H9 (cell line): ENCODE results near the gene LNPEP. TPM values are rescaled to one million over a fixed set of nuclear protein-coding genes. Genes with fewer than 3 reads are reported as not detected.

Source experiments
- DNase-seq: peaks from one replicate; pipeline ENCODE4 v3.0.0-alpha.2; 2017
- H2AFZ ChIP-seq: one replicate; pipeline ENCODE4 v1.6.1; 2013; ENCODE audit warnings: mild to moderate bottlenecking, low read length, control low read depth, moderate library complexity
- H2AK5ac ChIP-seq: 2 replicates; pipeline ENCODE4 v1.6.1; 2013; ENCODE audit warnings: low read length, control low read depth, mixed read lengths; ENCODE audit not compliant: insufficient read length
- H2BK120ac ChIP-seq: one replicate; pipeline ENCODE4 v1.6.1; 2013; ENCODE audit warnings: low read depth, mild to moderate bottlenecking, low read length, control low read depth, inconsistent platforms; ENCODE audit not compliant: poor library complexity, severe bottlenecking
- H2BK12ac ChIP-seq: 2 replicates; pipeline ENCODE4 v1.6.1; 2013; ENCODE audit warnings: low read length, control low read depth, mixed read lengths, low read depth; ENCODE audit not compliant: insufficient read length
- H2BK15ac ChIP-seq: 2 replicates; pipeline ENCODE4 v1.6.1; 2013; ENCODE audit warnings: low read depth, low read length, control low read depth
- H2BK20ac ChIP-seq: one replicate; pipeline ENCODE4 v1.6.1; 2013; ENCODE audit warnings: low read depth, mild to moderate bottlenecking, low read length, control low read depth, inconsistent platforms; ENCODE audit not compliant: poor library complexity, severe bottlenecking
- H2BK5ac ChIP-seq: 2 replicates; pipeline ENCODE4 v1.6.1; 2013; ENCODE audit warnings: low read length, control low read depth, mixed read lengths; ENCODE audit not compliant: insufficient read length
- H3K14ac ChIP-seq: 2 replicates; pipeline ENCODE4 v1.6.1; 2013; ENCODE audit warnings: low read length, control low read depth; ENCODE audit not compliant: insufficient read depth
- H3K18ac ChIP-seq: 2 replicates; pipeline ENCODE4 v1.6.1; 2013; ENCODE audit warnings: low read depth, mild to moderate bottlenecking, mixed read lengths, low read length, control low read depth; ENCODE audit not compliant: insufficient read length
- H3K23ac ChIP-seq: 2 replicates; pipeline ENCODE4 v1.6.1; 2013; ENCODE audit warnings: low read length, control low read depth, mixed read lengths, low read depth; ENCODE audit not compliant: insufficient read length
- H3K23me2 ChIP-seq: 2 replicates; pipeline ENCODE4 v1.6.1; 2013; ENCODE audit warnings: low read depth, mild to moderate bottlenecking, mixed read lengths, low read length, control low read depth; ENCODE audit not compliant: insufficient read length, poor library complexity, severe bottlenecking
- H3K27ac ChIP-seq: 2 replicates; pipeline ENCODE4 v1.5.1; 2013; ENCODE audit warnings: low read length, control low read depth, mixed read lengths, low read depth; ENCODE audit not compliant: insufficient read length
- H3K27me3 ChIP-seq: 2 replicates; pipeline ENCODE4 v1.6.1; 2013; ENCODE audit warnings: low read length, control low read depth, inconsistent platforms; ENCODE audit not compliant: insufficient read depth
- H3K4ac ChIP-seq: 2 replicates; pipeline ENCODE4 v1.6.1; 2013; ENCODE audit warnings: low read depth, mild to moderate bottlenecking, control low read depth, inconsistent platforms, low read length, moderate library complexity
- H3K4me1 ChIP-seq: 2 replicates; pipeline ENCODE4 v1.6.1; 2013; ENCODE audit warnings: low read length, control low read depth, inconsistent platforms; ENCODE audit not compliant: insufficient read depth
- H3K4me2 ChIP-seq: 2 replicates; pipeline ENCODE4 v1.6.1; 2013; ENCODE audit warnings: low read length, control low read depth, mixed read lengths; ENCODE audit not compliant: insufficient read length, insufficient read depth
- H3K56ac ChIP-seq: 2 replicates; pipeline ENCODE4 v1.6.1; 2013; ENCODE audit warnings: low read depth, mild to moderate bottlenecking, mixed read lengths, low read length, control low read depth; ENCODE audit not compliant: insufficient read length
- H3K79me1 ChIP-seq: 2 replicates; pipeline ENCODE4 v1.6.1; 2013; ENCODE audit warnings: low read depth, mild to moderate bottlenecking, moderate library complexity, low read length, control low read depth, inconsistent platforms; ENCODE audit not compliant: insufficient read depth, poor library complexity, severe bottlenecking
- H3K79me2 ChIP-seq: 2 replicates; pipeline ENCODE4 v1.6.1; 2013; ENCODE audit warnings: low read length, control low read depth, inconsistent platforms; ENCODE audit not compliant: insufficient read depth
- H3K9ac ChIP-seq: 2 replicates; pipeline ENCODE4 v1.6.1; 2013; ENCODE audit warnings: low read length, control low read depth, mixed read lengths; ENCODE audit not compliant: insufficient read length; ENCODE audit errors: extremely low read depth
- H3K9me3 ChIP-seq: one replicate; pipeline ENCODE4 v1.6.1; 2013; ENCODE audit warnings: low read depth, low read length, inconsistent platforms; ENCODE audit not compliant: control insufficient read depth
- H3T11ph ChIP-seq: one replicate; pipeline ENCODE4 v1.6.1; 2013; ENCODE audit warnings: mild to moderate bottlenecking, low read length, control low read depth, inconsistent platforms
- H4K20me1 ChIP-seq: one replicate; pipeline ENCODE4 v1.6.1; 2013; ENCODE audit not compliant: control insufficient read depth, insufficient read length, insufficient read depth
- H4K5ac ChIP-seq: 2 replicates; pipeline ENCODE4 v1.6.1; 2013; ENCODE audit warnings: low read depth, mild to moderate bottlenecking, mixed read lengths, low read length, control low read depth; ENCODE audit not compliant: insufficient read length
- H4K8ac ChIP-seq: replicated peaks from 2 replicates; pipeline ENCODE4 v1.6.1; 2013; ENCODE audit warnings: low read length, control low read depth, mixed read lengths, low read depth; ENCODE audit not compliant: insufficient read length
- H4K91ac ChIP-seq: 2 replicates; pipeline ENCODE4 v1.6.1; 2013; ENCODE audit warnings: low read depth, mild to moderate bottlenecking, moderate library complexity, mixed read lengths, low read length, control low read depth; ENCODE audit not compliant: insufficient read length
- H3K27ac Mint-ChIP-seq, 3 experiments: 2 replicates in 2 of 3; 3 replicates in 1 of 3; pipeline ENCODE4 v1.8.0; 2020 to 2021; ENCODE audit warnings: mixed read lengths in 3 of 3, mild to moderate bottlenecking in 1 of 3, moderate library complexity in 1 of 3
- H3K27me3 Mint-ChIP-seq: 2 replicates; pipeline ENCODE4 v1.8.0; 2021; ENCODE audit warnings: low read depth, mild to moderate bottlenecking, moderate library complexity, mixed read lengths
- H3K36me3 Mint-ChIP-seq, 3 experiments: 2 replicates in 2 of 3; 3 replicates in 1 of 3; pipeline ENCODE4 v1.8.0; 2020 to 2021; ENCODE audit warnings: low read depth in 3 of 3, mixed read lengths in 3 of 3; ENCODE audit not compliant: insufficient read depth in 1 of 3
- H3K4me1 Mint-ChIP-seq, 2 experiments: 2 replicates each; pipeline ENCODE4 v1.8.0; 2020; ENCODE audit warnings: mixed read lengths in 2 of 2
- H3K4me3 Mint-ChIP-seq, 2 experiments: 2 replicates in 1 of 2; 3 replicates in 1 of 2; pipeline ENCODE4 v1.8.0; 2020 to 2021; ENCODE audit warnings: mild to moderate bottlenecking in 2 of 2, mixed read lengths in 2 of 2, moderate library complexity in 1 of 2
- H3K9me3 Mint-ChIP-seq, 2 experiments: 2 replicates in 1 of 2; 3 replicates in 1 of 2; pipeline ENCODE4 v1.8.0; 2020; ENCODE audit warnings: mild to moderate bottlenecking in 2 of 2, mixed read lengths in 2 of 2, moderate library complexity in 1 of 2
- WGBS: extraction: QIAGEN DNeasy Blood & Tissue Kit; methylation state at CpG from one replicate; pipeline ENCODE4 v1.1.7; 2013; ENCODE audit warnings: missing lambda C conversion rate, low lambda C conversion rate, mixed read lengths; ENCODE audit not compliant: insufficient read length; ENCODE audit errors: extremely low coverage; 5-methylcytosine and 5-hydroxymethylcytosine counted together
- total RNA-seq: library from RNA; stranded (reverse); gene quantifications from 2 replicates; pipeline ENCODE4 v1.2.1, GENCODE V29; 2021
- TF ChIP-seq, protein P1 (sequence below): fragments of 200-600 bp; sonication (generic); conservative IDR thresholded peaks from 3 replicates; pipeline ENCODE4 v1.8.0; 2021; ENCODE audit warnings: antibody characterized with exemption, mild to moderate bottlenecking

The LNPEP gene
- total RNA-seq, 1 experiment from 2014 or later = 4.1 TPM

DNA sequence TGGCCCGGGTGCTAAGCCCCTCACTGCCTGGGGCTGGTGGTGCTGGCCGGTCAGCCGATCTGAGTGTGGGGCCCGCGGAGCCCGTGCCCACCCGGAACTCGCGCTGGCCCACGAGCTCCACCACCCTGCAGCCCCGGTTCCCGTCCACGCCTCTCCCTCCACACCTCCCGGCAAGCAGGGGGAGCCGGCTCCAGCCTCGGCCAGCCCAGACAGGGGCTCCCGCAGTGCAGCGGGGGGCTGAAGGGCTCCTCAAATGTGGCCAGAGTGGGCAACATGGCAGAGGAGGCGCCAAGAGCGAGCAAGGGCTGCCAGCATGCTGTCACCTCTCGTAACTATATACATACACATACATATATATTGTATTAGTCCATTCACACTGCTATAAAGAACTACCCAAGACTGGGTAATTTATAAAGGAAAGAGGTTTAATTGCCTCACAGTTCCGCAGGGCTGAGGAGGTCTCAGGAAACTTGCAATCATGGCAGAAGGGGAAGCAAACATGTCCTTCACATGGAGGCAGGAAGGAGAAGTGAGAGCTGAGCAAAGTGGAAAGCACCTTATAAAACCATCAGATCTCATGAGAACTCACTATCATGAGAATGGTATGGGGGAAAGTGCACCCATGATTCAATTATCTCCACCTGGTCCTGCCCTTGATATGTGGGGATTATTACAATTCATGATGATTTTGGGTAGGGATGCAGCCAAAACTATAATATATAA, 149.7 kb downstream of the LNPEP start:
- Histone ChIP-seq H2BK12ac (no peak overlapping the region), H2BK120ac (no peak overlapping the region), H3K14ac (no peak overlapping the region), H4K20me1 (no peaks in the 10 kb centered on the region), H3K4me2 (no peak overlapping the region), H3K23me2 (no peaks in the 10 kb centered on the region), H2BK15ac (no peak overlapping the region), H3K27ac (no peak overlapping the region), H3K4ac (no peak overlapping the region), H2AFZ (no peak overlapping the region), H3K9me3 (no peaks in the 10 kb centered on the region), H4K8ac (no peak overlapping the region), H3K79me2 (no peaks in the 10 kb centered on the region), H3K18ac (no peak overlapping the region), H3K9ac (no peak overlapping the region), H4K5ac (no peak overlapping the region), H2BK20ac (no peak overlapping the region), H4K91ac (no peak overlapping the region), H3K56ac (no peak overlapping the region), H3T11ph (no peak overlapping the region), H3K79me1 (no peaks in the 10 kb centered on the region), H2BK5ac (no peak overlapping the region), H3K23ac (no peak overlapping the region), H3K4me1 (no peaks in the 10 kb centered on the region), H3K27me3 (no peaks in the 10 kb centered on the region), H2AK5ac (no peak overlapping the region)
- H3K27me3 Mint-ChIP-seq = no peaks in the 10 kb centered on the region
- no peaks in the 10 kb centered on the region for H3K4me1 Mint-ChIP-seq
- H3K9me3 Mint-ChIP-seq = peaks cover 12 to 13% of the 10 kb centered on the region in 2 experiments
- H3K36me3 Mint-ChIP-seq = peaks cover 6 to 20% (median 8%) of the 10 kb centered on the region in 3 experiments
- no peak overlapping the region for H3K4me3 Mint-ChIP-seq
- H3K27ac Mint-ChIP-seq = no peak overlapping the region
- no CpG with 5 or more reads among the region's 22 CpGs for WGBS
- TF ChIP-seq, protein P1, sequence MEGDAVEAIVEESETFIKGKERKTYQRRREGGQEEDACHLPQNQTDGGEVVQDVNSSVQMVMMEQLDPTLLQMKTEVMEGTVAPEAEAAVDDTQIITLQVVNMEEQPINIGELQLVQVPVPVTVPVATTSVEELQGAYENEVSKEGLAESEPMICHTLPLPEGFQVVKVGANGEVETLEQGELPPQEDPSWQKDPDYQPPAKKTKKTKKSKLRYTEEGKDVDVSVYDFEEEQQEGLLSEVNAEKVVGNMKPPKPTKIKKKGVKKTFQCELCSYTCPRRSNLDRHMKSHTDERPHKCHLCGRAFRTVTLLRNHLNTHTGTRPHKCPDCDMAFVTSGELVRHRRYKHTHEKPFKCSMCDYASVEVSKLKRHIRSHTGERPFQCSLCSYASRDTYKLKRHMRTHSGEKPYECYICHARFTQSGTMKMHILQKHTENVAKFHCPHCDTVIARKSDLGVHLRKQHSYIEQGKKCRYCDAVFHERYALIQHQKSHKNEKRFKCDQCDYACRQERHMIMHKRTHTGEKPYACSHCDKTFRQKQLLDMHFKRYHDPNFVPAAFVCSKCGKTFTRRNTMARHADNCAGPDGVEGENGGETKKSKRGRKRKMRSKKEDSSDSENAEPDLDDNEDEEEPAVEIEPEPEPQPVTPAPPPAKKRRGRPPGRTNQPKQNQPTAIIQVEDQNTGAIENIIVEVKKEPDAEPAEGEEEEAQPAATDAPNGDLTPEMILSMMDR = no peak
- no peak for DNase-seq

Other genes with a start within 250 kb of the LNPEP start
- gene ERAP1, start 128.1 kb upstream of the LNPEP start, total RNA-seq = 14.5 and 15.9 TPM in 2 replicates
- gene ERAP2, start 59.6 kb upstream of the LNPEP start, total RNA-seq = 0.09 TPM in 1 of 2 replicates, not detected in the other
- gene LIX1, start 206.5 kb downstream of the LNPEP start, total RNA-seq = 0.07 and 0.13 TPM in 2 replicates
- gene RIOK2, start 247.2 kb downstream of the LNPEP start, total RNA-seq = 39.5 and 42.2 TPM in 2 replicates